Lower leg skin (tissue), 3 donors: ENCODE results near the gene PLIN3.

Experiments
- CTCF ChIP-seq, 3 donors: fragments of 450-650 bp; IDR thresholded peaks; one replicate each; pipeline ENCODE4 v1.5.1; 2016; ENCODE audit warnings: antibody characterized with exemption in 3 of 3, mild to moderate bottlenecking in 3 of 3, moderate library complexity in 2 of 3
- POLR2A ChIP-seq, 2 donors: fragments of 450-650 bp; IDR thresholded peaks; one replicate each; pipeline ENCODE4 v1.6.1; 2016 to 2017; ENCODE audit warnings: antibody characterized with exemption in 2 of 2, mild to moderate bottlenecking in 1 of 2, moderate library complexity in 1 of 2

- TF ChIP-seq CTCF (IDR thresholded peaks at IDR 0.05) (no peak), POLR2A (IDR thresholded peaks at IDR 0.05) (no peak)
Measured at GRCh38 chr19:4830332-4830731, 37.1 kb downstream of the PLIN3 start.
